ENCODE measurements around the gene SH3BP1.

The SH3BP1 gene

GRCh38 chr22:37657590-37658132, 18.2 kb downstream of the SH3BP1 start:
- peak overlapping the region; percentile 42 to 98 (median 82) for H3K4me3 ChIP-seq
- H3K27me3 ChIP-seq: no peaks in the 10 kb centered on the region
- peak overlapping the region; percentile 70 to 98 (median 81) for H3K4me2 ChIP-seq
- H3K9ac ChIP-seq: peak overlapping the region; percentile 31 to 95 (median 82); a peak in 21 of 22 replicates
- TF ChIP-seq Cebpa-rat (IDR thresholded peaks at IDR 0.05): no peak
- no peaks in the 10 kb centered on the region for H3K9me3 ChIP-seq (replicated peaks in 1 of 11)
- peaks cover 19 to 31% (median 22%) of the 10 kb centered on the region in 11 experiments for H3K36me3 ChIP-seq
- H4K20me1 ChIP-seq: peaks cover 16 to 77% (median 40%) of the 10 kb centered on the region in 11 experiments; a peak in 21 of 22 replicates
- H3K4me1 ChIP-seq: peaks cover 42 to 55% (median 43%) of the 10 kb centered on the region in 10 experiments
- peak overlapping the region in 10 of 11 experiments; percentile 16 to 92 (median 55); a peak in 17 of 22 replicates for H3K27ac ChIP-seq

GRCh38 chr22:37658133-37659065, 18.9 kb downstream of the SH3BP1 start, which contains the start of gene PDXP:
TSS of gene PDXP (plus strand) at chr22:37658723. CDS start at chr22:37658783, 60 bp downstream.
- no peaks in the 10 kb centered on the region for H3K9me3 ChIP-seq (replicated peaks in 1 of 11)
- H3K27ac ChIP-seq: peak within 1 kb of the TSS; percentile 36 to 92 (median 87); a peak in 21 of 22 replicates
- H3K27me3 ChIP-seq: no peaks in the 10 kb centered on the region
- peak within 1 kb of the TSS; percentile 80 to 95 (median 91) for H3K9ac ChIP-seq
- H3K4me2 ChIP-seq: peak within 1 kb of the TSS; percentile 91 to 100 (median 98)
- peaks cover 12 to 24% (median 17%) of the 10 kb centered on the region in 11 experiments for H3K36me3 ChIP-seq
- H3K4me1 ChIP-seq: peaks cover 47 to 62% (median 50%) of the 10 kb centered on the region in 10 experiments
- peaks cover 10 to 70% (median 45%) of the 10 kb centered on the region in 11 experiments; a peak in 21 of 22 replicates for H4K20me1 ChIP-seq
- no peak for TF ChIP-seq Cebpa-rat (IDR thresholded peaks at IDR 0.05)
- H3K4me3 ChIP-seq: peak within 1 kb of the TSS; percentile 73 to 98 (median 87)

- Histone ChIP-seq H4K20me1 (peaks cover 4 to 61% (median 53%) of the 10 kb centered on the region in 11 experiments; a peak in 21 of 22 replicates), H3K9ac (peak overlapping the region; percentile 80 to 95 (median 91)), H3K27ac (peak overlapping the region; percentile 36 to 92 (median 87); a peak in 21 of 22 replicates), H3K4me3 (peak overlapping the region; percentile 73 to 98 (median 87)), H3K36me3 (peaks cover 4 to 19% (median 12%) of the 10 kb centered on the region in 11 experiments; a peak in 20 of 22 replicates), H3K27me3 (no peaks in the 10 kb centered on the region), H3K9me3 (replicated peaks in 1 of 11) (no peaks in the 10 kb centered on the region), H3K4me2 (peak overlapping the region; percentile 91 to 100 (median 98)), H3K4me1 (peaks cover 55 to 69% (median 58%) of the 10 kb centered on the region in 10 experiments)
- TF ChIP-seq Cebpa-rat (IDR thresholded peaks at IDR 0.05): no peak
These were observed 19.8 kb downstream of the SH3BP1 start for GRCh38 chr22:37659066-37659896.

- no peak for TF ChIP-seq Cebpa-rat (IDR thresholded peaks at IDR 0.05)
- Histone ChIP-seq H3K9me3 (replicated peaks in 1 of 11) (no peaks in the 10 kb centered on the region), H3K27me3 (no peaks in the 10 kb centered on the region), H3K9ac (peak overlapping the region; percentile 80 to 95 (median 91)), H3K4me2 (peak overlapping the region; percentile 91 to 100 (median 98)), H3K4me3 (peak overlapping the region; percentile 73 to 98 (median 87)), H3K4me1 (peaks cover 55 to 69% (median 59%) of the 10 kb centered on the region in 10 experiments), H4K20me1 (peaks cover 4 to 65% (median 61%) of the 10 kb centered on the region in 11 experiments; a peak in 21 of 22 replicates), H3K36me3 (peaks cover 2 to 21% (median 16%) of the 10 kb centered on the region in 11 experiments; a peak in 20 of 22 replicates), H3K27ac (peak overlapping the region in 7 of 11 experiments; percentile 83 to 92 (median 90); a peak in 9 of 22 replicates)
These were observed 20.6 kb downstream of the SH3BP1 start for GRCh38 chr22:37659897-37660708.

- H3K4me2 ChIP-seq: peak overlapping the region; percentile 91 to 100 (median 98)
- H4K20me1 ChIP-seq: peaks cover 4 to 71% (median 66%) of the 10 kb centered on the region in 11 experiments; a peak in 21 of 22 replicates
- peaks cover 55 to 69% (median 59%) of the 10 kb centered on the region in 10 experiments for H3K4me1 ChIP-seq
These were observed 21.2 kb downstream of the SH3BP1 start for GRCh38 chr22:37660709-37661045.

GRCh38 chr22:37661160-37661924, 21.9 kb downstream of the SH3BP1 start:
- no peak for TF ChIP-seq Cebpa-rat (IDR thresholded peaks at IDR 0.05)
- H4K20me1 ChIP-seq: peaks cover 4 to 77% (median 72%) of the 10 kb centered on the region in 11 experiments; a peak in 21 of 22 replicates
- H3K4me2 ChIP-seq: peak overlapping the region; percentile 91 to 100 (median 98)
- peak overlapping the region in 10 of 11 experiments; percentile 17 to 60 (median 53); a peak in 17 of 22 replicates for H3K27ac ChIP-seq
- no peaks in the 10 kb centered on the region for H3K9me3 ChIP-seq (replicated peaks in 1 of 11)
- H3K4me1 ChIP-seq: peaks cover 55 to 67% (median 59%) of the 10 kb centered on the region in 10 experiments
- H3K9ac ChIP-seq: peak overlapping the region; percentile 54 to 95 (median 91); a peak in 20 of 22 replicates
- peaks cover 14 to 34% (median 22%) of the 10 kb centered on the region in 11 experiments for H3K36me3 ChIP-seq
- H3K27me3 ChIP-seq: no peaks in the 10 kb centered on the region
- H3K4me3 ChIP-seq: peak overlapping the region in 8 of 10 experiments; percentile 76 to 98 (median 87); a peak in 11 of 20 replicates

More at GRCh38 chr22:37660709-37661045, 21.2 kb downstream of the SH3BP1 start:
- Histone ChIP-seq H3K9ac (peak overlapping the region; percentile 54 to 95 (median 91); a peak in 19 of 22 replicates), H3K27ac (0 out of 22 replicates have a peak overlapping the region, but pooled peaks of 1 of the 11 experiments have one; percentile 59), H3K9me3 (replicated peaks in 1 of 11) (no peaks in the 10 kb centered on the region), H3K4me3 (peak overlapping the region in 9 of 10 experiments; percentile 76 to 98 (median 87); a peak in 17 of 20 replicates), H3K27me3 (no peaks in the 10 kb centered on the region), H3K36me3 (peaks cover 8 to 27% (median 21%) of the 10 kb centered on the region in 11 experiments)
- TF ChIP-seq Cebpa-rat (IDR thresholded peaks at IDR 0.05): no peak

Data from BLaER1 treated with 17β-estradiol and CSF1 and Interleukin-3, amounts not matched to agents 10 nM and 100 nM (cell line).